Activated T-cell treated with anti-CD3 and anti-CD28 coated beads for 4 hours (primary cell): ENCODE measurements around the gene FYN.
A peak's percentile ranks its signal among the peaks of the same experiment; 100 is the strongest.
"Not testable (repeated sequence)": the region's sequence is repeated elsewhere in the genome, so short reads cannot be mapped to it uniquely, and the experiment has no call there.

ENCODE experiments used
- DNase-seq: peaks from one replicate; pipeline ENCODE4 v3.0.0-alpha.2; 2020

Gene FYN

GRCh38 chr6:111873178-111874024 is at the start of gene FYN:
TSS of gene FYN (minus strand) at chr6:111873452. CDS start at chr6:111720051, 153,401 bp downstream.
- DNase-seq: peak; percentile 99

DNA sequence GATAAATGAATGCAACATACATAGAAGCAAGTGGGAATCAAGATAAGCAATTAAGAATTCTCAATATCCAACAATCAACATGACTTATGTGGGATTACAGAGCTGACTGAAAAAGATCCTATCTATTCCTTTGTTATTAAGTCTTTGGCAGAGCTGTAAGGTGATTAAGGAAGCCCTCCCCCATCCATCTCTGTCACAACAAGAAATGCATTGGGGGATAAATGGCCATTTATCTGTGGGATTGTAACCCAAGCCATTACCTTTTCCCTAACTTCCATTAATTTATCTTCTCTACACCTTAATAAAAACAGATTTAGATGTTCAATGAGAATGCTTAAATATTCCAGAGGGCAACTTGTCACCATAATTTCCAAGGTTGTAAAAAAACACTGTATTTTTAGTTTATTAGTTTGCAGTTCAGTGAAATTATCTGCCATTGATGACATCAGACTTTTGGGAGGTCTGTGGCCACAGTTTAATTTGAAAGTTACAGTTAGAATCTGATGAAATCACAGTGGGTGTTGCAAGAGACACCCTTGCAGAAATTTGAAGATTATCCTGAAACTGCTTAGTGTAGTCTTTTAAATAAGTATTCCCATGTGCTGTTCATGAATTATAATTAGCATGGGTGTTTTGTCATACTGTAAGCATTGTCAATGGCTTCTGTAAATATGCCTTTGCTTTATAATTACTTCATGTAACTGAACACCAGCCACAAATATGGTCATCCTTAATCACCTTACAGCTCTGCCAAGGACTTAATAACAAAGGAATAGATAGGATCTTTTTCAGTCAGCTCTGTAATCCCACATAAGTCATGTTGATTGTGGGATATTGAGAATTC is 49.4 kb upstream of the FYN start:
- DNase-seq: no peak

- DNase-seq: no peak
These were observed 47.9 kb upstream of the FYN start for GRCh38 chr6:111921103-111921502.

GRCh38 chr6:111920578-111920977 is 47.3 kb upstream of the FYN start:
- DNase-seq: no peak

- no peak for DNase-seq
These were observed 45.6 kb upstream of the FYN start for GRCh38 chr6:111918825-111919224.

- DNase-seq: no peak
These were observed 43.5 kb upstream of the FYN start for GRCh38 chr6:111916747-111917146.

GRCh38 chr6:111914617-111915016 is 41.4 kb upstream of the FYN start:
- DNase-seq: no peak

DNA sequence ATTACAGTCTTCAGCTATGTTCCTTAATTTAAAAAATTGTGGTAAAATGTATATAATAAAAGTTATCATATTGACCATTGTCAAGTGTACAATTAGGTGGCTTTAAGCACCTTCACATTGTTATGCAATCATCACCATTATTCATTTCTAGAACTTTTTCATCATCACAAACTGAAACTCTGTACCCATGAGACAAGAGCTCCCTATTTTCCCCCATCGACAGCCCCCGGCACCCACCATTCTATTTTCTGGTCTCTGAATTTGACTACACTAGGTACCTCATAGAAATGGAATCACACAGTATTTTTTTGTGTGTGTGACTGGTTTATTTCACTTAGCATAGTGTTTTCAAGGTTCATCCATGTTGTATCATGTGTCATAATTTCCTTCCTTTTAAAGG is 39.7 kb upstream of the FYN start:
- no peak for DNase-seq

DNA sequence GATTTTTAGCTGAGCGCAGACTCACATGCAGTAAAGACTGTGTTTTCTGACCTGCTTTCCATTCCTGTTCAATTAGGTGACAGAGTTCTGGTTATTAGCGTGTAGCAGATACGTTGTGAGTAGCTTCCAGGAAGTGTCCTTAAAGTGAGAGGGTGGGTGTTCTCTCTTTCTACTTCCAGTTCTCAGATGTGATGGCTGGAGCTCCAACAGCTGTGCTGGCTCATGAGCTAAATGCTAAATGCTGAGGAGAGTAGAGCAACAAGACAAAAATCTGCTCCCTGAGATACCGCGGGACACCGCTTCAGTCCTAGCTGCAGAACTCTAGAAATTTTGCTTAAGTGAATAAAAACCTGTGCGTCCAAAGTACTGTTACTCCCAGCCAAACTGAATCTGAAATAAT is 38.2 kb upstream of the FYN start:
- no peak for DNase-seq

DNA sequence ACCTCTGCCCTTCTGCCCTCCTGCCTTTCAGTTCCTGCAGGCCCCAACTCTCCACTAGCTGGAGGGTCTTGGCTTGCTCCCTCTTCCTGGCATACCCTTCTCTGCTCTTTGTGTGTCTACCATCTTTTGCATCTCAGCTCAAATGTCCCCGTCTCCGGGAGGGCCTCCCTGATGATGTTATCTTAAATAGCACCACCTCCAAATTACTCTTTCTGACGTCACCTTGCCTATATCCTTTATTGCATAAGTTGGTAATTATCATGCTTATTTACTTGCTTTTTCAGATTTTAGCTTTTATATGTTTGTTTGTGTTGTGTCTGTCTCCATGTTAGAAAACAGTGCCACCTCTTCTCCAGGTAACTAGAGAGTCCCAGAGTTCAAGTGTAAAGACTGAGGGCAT is 36.0 kb upstream of the FYN start:
- DNase-seq: no peak

DNA sequence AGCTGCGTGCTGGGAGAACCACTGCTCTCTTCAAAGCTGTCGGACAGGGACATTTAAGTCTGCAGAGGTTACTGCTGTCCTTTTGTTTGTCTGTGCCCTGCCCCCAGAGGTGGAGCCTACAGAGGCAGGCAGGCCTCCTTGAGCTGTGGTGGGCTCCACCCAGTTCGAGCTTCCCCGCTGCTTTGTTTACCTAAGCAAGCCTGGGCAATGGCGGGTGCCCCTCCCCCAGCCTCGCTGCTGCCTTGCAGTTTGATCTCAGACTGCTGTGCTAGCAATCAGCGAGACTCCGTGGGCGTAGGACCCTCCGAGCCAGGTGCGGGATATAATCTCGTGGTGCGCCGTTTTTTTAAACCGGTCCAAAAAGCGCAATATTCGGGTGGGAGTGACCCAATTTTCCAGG is 35.1 kb upstream of the FYN start:
- not testable (repeated sequence) for DNase-seq

GRCh38 chr6:111900735-111901134 is 27.5 kb upstream of the FYN start:
- DNase-seq: no peak

DNA sequence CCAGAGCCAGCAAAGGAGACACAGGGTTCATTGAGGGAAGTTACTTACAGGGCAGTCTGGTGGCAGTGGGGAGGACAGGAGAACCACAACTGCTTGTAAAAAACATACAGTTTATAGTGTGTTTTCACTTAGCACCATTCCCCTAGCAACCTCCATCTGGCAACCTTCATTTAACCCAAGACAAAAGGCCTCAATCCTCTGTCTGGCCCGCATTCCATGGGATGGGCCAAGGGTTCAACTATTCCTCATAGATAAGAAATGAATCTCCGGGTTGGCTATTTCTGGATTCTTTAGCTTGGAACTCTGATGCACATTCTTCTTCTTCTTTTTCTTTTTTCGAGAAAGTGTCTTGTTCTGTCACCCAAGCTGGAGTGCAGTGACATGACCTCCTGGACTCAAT is 26.3 kb upstream of the FYN start:
- DNase-seq: no peak

DNA sequence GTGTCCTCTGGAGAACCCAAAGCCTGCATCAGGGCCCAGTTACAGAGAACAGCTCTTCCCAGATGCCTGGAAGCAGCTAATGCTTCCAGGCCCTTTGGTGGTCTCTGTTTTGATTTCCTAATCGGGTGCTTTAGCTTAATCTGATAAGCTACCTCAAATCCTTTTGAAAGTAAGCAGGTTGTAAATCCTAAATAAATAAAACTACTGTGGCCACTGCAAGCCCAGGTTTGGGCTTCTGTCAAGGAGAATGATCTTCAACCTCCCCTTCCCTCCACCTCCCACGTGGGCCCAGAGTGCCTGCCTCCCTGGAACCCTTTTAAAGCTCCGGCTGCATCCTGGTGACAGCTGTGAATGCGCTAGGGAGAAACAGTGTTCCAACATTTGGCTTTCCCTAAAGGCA is 25.2 kb upstream of the FYN start:
- no peak for DNase-seq

- no peak for DNase-seq
These were observed 21.7 kb upstream of the FYN start for GRCh38 chr6:111894951-111895350.

- no peak for DNase-seq
These were observed 21.0 kb upstream of the FYN start for GRCh38 chr6:111894272-111894671.

GRCh38 chr6:111892431-111892830 is 19.2 kb upstream of the FYN start:
- DNase-seq: no peak

GRCh38 chr6:111890988-111891387 is 17.7 kb upstream of the FYN start:
- no peak for DNase-seq

GRCh38 chr6:111888928-111889695 is 15.9 kb upstream of the FYN start:
- DNase-seq: no peak

DNA sequence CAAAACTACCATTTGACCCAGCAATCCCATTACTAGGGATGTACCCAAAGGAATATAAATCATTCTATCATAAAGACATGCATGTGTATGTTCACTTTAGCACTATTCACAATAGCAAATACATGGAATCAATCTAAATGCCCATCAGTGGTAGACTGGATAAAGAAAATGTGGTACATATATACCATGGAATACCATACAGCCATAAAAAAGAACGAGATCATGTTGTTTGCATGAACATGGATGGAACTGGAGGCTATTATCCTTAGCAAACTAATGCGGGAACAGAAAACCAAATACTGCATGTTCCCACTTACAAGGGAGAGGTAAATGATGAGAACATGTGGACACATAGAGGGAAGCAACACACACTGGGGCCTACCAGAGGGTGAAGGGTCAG is 13.5 kb upstream of the FYN start:
- DNase-seq: not testable (repeated sequence)

- DNase-seq: no peak
These were observed 12.2 kb upstream of the FYN start for GRCh38 chr6:111885373-111886027.

- DNase-seq: no peak
These were observed 10.8 kb upstream of the FYN start for GRCh38 chr6:111884068-111884467.
